ENCODE results near the gene SLX1A. TPM values are rescaled to one million over a fixed set of nuclear protein-coding genes. Genes with fewer than 3 reads are reported as not detected.

Gene SLX1A
- total RNA-seq, 6 donors from 2014 or later = 38.6 to 127 (median 63.6) TPM

DNA sequence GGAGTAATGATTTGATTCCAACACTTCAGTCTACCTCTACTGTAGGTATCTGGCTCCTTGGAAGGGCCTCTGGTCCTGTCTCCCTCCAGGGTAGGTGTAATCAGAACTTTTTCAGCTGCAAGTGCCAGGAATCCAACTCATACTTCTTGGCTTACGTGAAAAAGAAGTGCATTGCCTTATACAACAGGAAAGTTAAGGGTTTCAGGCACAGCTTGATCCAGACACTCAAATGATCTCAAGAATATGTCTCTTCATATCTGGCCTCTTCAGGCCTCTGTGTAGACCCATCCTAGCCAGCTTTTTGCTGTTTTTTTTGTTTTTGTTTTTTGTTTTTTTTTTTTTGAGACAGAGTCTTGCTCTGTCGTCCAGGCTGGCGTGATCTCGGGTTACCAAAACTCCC lies 14.5 kb upstream of the SLX1A start:
- Histone ChIP-seq H3K27me3 (no peaks in the 10 kb centered on the region), H3K4me3 (no peak overlapping the region), H3K27ac (no peak overlapping the region), H3K9me3 (no peaks in the 10 kb centered on the region), H3K4me1 (peaks cover 0 to 16% (median 8%) of the 10 kb centered on the region in 4 donors), H3K36me3 (no peaks in the 10 kb centered on the region)
- DNase-seq = no peak
- TF ChIP-seq POLR2A (IDR thresholded peaks at IDR 0.05) (no peak), POLR2AphosphoS5 (IDR thresholded peaks at IDR 0.05) (no peak), EP300 (IDR thresholded peaks at IDR 0.05) (no peak)
- TF ChIP-seq, protein P1, sequence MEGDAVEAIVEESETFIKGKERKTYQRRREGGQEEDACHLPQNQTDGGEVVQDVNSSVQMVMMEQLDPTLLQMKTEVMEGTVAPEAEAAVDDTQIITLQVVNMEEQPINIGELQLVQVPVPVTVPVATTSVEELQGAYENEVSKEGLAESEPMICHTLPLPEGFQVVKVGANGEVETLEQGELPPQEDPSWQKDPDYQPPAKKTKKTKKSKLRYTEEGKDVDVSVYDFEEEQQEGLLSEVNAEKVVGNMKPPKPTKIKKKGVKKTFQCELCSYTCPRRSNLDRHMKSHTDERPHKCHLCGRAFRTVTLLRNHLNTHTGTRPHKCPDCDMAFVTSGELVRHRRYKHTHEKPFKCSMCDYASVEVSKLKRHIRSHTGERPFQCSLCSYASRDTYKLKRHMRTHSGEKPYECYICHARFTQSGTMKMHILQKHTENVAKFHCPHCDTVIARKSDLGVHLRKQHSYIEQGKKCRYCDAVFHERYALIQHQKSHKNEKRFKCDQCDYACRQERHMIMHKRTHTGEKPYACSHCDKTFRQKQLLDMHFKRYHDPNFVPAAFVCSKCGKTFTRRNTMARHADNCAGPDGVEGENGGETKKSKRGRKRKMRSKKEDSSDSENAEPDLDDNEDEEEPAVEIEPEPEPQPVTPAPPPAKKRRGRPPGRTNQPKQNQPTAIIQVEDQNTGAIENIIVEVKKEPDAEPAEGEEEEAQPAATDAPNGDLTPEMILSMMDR (IDR thresholded peaks at IDR 0.05) = no peak
- WGBS, 2 donors = 93 to 94% methylated on average over 4 of the region's 4 CpGs
- no peak for ATAC-seq (ENCODE audit: low FRiP score in 2 of 2)

DNA sequence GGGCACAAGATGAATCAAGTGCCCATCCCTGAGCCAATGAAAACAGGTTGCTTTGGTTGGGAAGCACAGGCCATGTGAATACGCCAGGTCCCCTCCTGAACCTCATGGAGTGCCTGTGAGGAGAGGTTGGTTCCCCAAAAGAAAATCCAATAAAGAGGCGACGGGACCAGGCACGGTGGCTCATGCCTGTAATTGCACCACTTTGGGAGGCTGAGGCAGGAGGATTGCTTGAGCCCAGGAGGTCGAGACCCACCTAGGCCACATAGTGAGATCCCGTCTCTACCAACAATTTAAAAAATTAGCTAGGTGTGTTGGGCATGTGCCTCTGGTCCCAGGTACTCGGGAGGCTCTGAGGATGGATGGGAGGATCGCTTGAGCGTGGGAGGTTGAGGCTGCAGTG lies 13.7 kb upstream of the SLX1A start:
- ATAC-seq (ENCODE audit: low FRiP score in 2 of 2) (no peak), DNase-seq (no peak)
- Histone ChIP-seq H3K27ac (no peak overlapping the region), H3K4me3 (no peak overlapping the region), H3K36me3 (no peaks in the 10 kb centered on the region), H3K9me3 (no peaks in the 10 kb centered on the region), H3K27me3 (no peaks in the 10 kb centered on the region), H3K4me1 (peaks cover 0 to 23% (median 8%) of the 10 kb centered on the region in 4 donors)
- TF ChIP-seq POLR2A (IDR thresholded peaks at IDR 0.05) (no peak), EP300 (IDR thresholded peaks at IDR 0.05) (no peak)
- 87 to 94% methylated on average over 9 of the region's 9 CpGs for WGBS, 2 donors

DNA sequence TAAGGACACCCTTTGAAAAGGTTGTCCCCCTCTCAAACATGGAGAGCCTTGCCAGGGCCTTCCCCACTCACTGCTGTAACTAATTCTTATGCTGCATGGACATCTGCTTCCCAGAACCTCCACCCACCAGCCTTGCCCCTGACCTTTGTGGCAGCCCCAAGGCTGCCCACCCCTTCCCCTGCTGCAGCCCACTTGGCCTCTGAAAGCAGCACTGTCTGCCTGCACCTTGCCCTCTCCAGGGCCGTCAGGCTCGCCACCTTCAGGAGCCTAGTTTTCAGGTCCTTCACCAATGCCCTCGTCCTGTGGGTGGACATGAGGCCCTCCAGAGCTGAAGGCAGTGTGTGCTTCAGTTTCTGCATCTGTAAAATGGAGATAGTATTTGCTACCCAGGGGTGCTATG lies 12.9 kb upstream of the SLX1A start:
- no peak for DNase-seq
- WGBS, 2 donors = 90% methylated on average over 3 of the region's 3 CpGs; no CpG with 5 or more reads in 1 of the 2 donors
- ATAC-seq (ENCODE audit: low FRiP score in 2 of 2) = no peak
- Histone ChIP-seq H3K27me3 (no peaks in the 10 kb centered on the region), H3K4me3 (no peak overlapping the region), H3K36me3 (no peaks in the 10 kb centered on the region), H3K9me3 (no peaks in the 10 kb centered on the region), H3K4me1 (peaks cover 0 to 26% (median 8%) of the 10 kb centered on the region in 4 donors), H3K27ac (no peak overlapping the region)
- TF ChIP-seq POLR2A (IDR thresholded peaks at IDR 0.05) (no peak), POLR2AphosphoS5 (IDR thresholded peaks at IDR 0.05) (no peak), EP300 (IDR thresholded peaks at IDR 0.05) (no peak)
- TF ChIP-seq, protein P1 (IDR thresholded peaks at IDR 0.05) = no peak

DNA sequence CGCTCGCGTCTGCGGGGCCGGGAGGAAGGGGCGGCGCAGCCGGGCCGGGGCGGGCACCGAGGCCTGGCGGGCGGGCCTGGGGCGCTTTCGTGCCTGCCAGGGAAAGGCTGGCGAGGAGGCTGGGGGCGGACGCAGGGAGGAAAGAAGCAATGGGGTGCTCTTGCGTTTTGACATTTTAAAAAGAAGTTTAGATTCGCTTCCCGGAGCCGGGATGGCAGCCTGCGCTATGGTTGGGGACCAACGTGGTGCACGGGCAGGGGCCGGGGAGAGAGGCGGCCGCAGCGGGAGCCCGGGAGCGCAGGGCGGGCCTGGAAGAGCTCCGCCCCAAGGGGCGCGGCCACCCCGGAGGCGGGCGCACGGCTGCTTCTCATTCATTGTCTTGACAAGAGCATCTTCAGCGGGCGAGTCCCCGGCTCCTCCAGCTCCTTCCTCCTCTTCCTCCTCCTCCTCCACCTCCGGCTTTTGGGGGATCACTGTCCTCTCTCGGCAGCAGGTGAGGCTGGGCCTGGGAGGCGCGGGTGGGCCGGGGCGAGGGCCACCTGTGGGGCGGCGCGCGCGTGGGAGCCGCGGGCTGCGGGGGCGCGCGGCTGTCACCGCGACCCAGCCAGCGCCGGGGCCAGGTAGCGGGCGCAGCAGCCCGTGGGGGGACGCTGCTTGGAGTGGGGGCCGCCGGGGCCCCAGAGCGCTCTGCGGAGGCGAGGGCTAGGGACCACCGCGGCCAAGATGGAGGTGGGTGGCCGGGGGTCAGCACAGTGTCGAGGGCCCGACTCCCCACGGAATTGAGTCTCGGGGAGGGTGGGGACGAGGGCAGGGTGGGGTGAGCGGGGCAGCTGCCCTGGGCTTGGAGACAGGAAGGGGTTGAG lies 10.2 kb upstream of the SLX1A start, which contains the start of gene CORO1A:
Gene CORO1A, plus strand, starts transcription at position 370 of the 863 bp plus-strand sequence. CDS start 1,608 bp downstream, outside the sequence.
- no peaks in the 10 kb centered on the region for H3K9me3 ChIP-seq
- peak; percentile 91 to 97 for DNase-seq
- H3K4me1 ChIP-seq = peaks cover 5 to 47% (median 25%) of the 10 kb centered on the region in 4 donors
- peak; percentile 23 to 36 for TF ChIP-seq POLR2AphosphoS5 (IDR thresholded peaks at IDR 0.05)
- TF ChIP-seq, protein P1 (IDR thresholded peaks at IDR 0.05) = no peak
- TF ChIP-seq POLR2A (IDR thresholded peaks at IDR 0.05) = peak in 2 of 4 donors; percentile 61 to 65
- no peak for TF ChIP-seq EP300 (IDR thresholded peaks at IDR 0.05)
- peak; percentile 56 to 90 for ATAC-seq (ENCODE audit: low FRiP score in 2 of 2)
- 1 to 2% methylated on average over 34 to 63 of the region's 81 CpGs for WGBS, 2 donors
- H3K4me3 ChIP-seq = peak within 1 kb of the TSS; percentile 42 to 78 (median 64)
- no peaks in the 10 kb centered on the region for H3K27me3 ChIP-seq
- H3K36me3 ChIP-seq = peaks cover 0 to 16% (median 5%) of the 10 kb centered on the region in 4 donors
- peak within 1 kb of the TSS; percentile 76 to 91 (median 88) for H3K27ac ChIP-seq

DNA sequence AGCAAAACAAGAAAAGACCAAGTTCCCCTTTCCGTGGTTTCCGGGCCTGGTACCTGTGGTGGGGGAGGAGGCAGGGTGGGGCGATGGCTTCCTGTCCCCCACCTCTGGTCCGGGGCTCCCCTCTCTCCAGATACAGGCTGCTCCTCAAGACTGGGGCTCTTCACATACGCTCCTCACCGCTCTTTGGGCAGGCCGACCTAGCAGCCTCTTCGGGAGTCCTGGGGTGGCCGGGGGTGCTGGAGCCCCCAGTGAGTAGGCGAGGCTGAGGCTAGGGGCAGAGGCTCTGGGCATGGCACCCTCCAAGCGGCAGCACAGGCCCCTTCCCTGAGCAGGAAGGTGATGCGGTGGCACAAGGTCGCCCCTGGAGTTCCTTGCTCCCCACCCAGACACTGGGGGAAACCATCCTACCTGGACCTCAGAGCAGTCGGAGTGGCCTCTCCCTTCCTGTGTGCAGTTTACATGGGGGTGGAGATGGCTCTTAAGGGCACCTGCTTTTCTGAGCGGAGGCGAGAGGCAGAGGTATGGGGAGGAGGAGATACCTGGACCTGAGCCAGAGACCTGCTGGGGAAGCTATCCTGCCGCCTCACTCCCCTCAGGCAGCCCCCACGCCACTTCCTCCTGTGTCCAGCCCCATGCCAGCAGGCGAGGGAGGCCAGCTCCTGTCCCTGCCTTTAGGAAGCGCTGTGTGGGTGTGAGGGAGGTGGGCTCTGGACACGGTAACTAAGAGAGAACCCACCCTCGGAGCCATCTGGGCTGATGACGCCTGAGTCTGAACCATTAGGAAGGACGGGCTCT lies 9.4 kb upstream of the SLX1A start:
- peak; percentile 65 to 79 for DNase-seq
- 28 to 49% methylated on average over 3 to 24 of the region's 24 CpGs for WGBS, 2 donors
- ATAC-seq (ENCODE audit: low FRiP score in 2 of 2) = peak in 1 of 2 donors; percentile 6

More for the DNA sequence above, 9.4 kb upstream of the SLX1A start:
- H3K4me1 ChIP-seq = peaks cover 5 to 47% (median 25%) of the 10 kb centered on the region in 4 donors
- TF ChIP-seq, protein P1 (IDR thresholded peaks at IDR 0.05) = no peak
- peak; percentile 14 to 33 for TF ChIP-seq POLR2AphosphoS5 (IDR thresholded peaks at IDR 0.05)
- peak overlapping the region; percentile 76 to 91 (median 88) for H3K27ac ChIP-seq
- no peaks in the 10 kb centered on the region for H3K27me3 ChIP-seq
- peaks cover 0 to 16% (median 5%) of the 10 kb centered on the region in 4 donors for H3K36me3 ChIP-seq
- H3K9me3 ChIP-seq = no peaks in the 10 kb centered on the region
- peak overlapping the region in 3 of 4 donors; percentile 63 to 78 (median 66) for H3K4me3 ChIP-seq

All from upper lobe of left lung (tissue), 6 donors.